Retinal pigment epithelial cell (primary cell): ENCODE results near the gene MAD1L1.

Experiments used
- DNase-seq: peaks from one replicate; pipeline ENCODE4 v3.0.0-alpha.2; 2010; ENCODE audit warnings: low read depth
- H3K4me3 ChIP-seq: 2 replicates; pipeline ENCODE4 v1.5.1; 2011; ENCODE audit warnings: mild to moderate bottlenecking, low read length, control low read depth, moderate library complexity
- TF ChIP-seq, protein P1 (sequence below): conservative IDR thresholded peaks from 2 replicates; pipeline ENCODE4 v1.5.1; 2011; ENCODE audit warnings: low read depth, low read length, control low read depth, inconsistent platforms

The MAD1L1 gene

DNA sequence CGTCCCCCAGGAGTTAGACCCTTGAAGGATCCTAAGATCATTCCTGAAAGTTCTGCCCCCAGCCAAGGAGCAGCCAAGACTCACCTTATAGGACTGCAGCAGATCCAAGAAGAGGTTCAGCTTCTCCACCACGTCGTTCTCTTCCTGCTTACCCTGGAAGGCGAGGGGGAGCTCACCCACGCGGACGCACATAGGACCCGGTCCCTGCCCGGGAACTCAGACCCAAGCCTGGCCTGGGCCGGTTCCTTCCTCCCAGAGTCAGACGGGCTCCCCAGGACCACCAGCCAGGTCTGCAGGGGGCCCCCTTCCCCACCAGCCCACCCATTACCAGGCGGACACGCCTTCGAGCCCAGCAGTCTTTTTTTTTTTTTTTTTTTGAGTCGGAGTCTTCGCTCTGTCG, 24.9 kb upstream of the MAD1L1 start:
- no peak overlapping the region for H3K4me3 ChIP-seq
- DNase-seq, result no peak
- TF ChIP-seq, protein P1, sequence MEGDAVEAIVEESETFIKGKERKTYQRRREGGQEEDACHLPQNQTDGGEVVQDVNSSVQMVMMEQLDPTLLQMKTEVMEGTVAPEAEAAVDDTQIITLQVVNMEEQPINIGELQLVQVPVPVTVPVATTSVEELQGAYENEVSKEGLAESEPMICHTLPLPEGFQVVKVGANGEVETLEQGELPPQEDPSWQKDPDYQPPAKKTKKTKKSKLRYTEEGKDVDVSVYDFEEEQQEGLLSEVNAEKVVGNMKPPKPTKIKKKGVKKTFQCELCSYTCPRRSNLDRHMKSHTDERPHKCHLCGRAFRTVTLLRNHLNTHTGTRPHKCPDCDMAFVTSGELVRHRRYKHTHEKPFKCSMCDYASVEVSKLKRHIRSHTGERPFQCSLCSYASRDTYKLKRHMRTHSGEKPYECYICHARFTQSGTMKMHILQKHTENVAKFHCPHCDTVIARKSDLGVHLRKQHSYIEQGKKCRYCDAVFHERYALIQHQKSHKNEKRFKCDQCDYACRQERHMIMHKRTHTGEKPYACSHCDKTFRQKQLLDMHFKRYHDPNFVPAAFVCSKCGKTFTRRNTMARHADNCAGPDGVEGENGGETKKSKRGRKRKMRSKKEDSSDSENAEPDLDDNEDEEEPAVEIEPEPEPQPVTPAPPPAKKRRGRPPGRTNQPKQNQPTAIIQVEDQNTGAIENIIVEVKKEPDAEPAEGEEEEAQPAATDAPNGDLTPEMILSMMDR, result no peak

DNA sequence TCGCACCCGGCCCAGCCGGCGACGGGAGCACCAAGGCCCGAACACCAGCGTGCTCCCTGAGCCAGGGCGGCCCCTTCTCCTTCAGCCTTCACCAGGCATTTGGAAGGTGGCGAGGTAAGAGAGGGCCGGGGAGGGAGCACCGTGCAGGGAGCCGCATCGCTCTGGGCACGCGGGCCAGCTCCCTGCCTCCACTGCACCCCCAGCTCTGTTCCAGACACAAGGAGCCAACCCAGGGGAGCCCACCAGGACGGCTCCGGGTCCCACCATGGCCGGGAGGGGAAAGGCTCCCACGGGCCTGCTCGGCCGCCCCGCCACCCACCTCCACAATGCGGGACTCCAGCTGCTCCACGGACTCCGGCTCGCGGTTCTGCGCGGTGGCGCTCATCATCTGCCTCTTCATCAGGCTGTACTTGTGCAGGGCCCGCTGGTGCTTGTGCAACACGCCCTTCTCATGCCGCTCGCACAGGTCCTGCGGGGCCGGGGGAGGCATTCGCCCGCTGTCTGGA, 24.4 kb upstream of the MAD1L1 start:
- TF ChIP-seq, protein P1, result no peak
- no peak for DNase-seq
- no peak overlapping the region for H3K4me3 ChIP-seq

DNA sequence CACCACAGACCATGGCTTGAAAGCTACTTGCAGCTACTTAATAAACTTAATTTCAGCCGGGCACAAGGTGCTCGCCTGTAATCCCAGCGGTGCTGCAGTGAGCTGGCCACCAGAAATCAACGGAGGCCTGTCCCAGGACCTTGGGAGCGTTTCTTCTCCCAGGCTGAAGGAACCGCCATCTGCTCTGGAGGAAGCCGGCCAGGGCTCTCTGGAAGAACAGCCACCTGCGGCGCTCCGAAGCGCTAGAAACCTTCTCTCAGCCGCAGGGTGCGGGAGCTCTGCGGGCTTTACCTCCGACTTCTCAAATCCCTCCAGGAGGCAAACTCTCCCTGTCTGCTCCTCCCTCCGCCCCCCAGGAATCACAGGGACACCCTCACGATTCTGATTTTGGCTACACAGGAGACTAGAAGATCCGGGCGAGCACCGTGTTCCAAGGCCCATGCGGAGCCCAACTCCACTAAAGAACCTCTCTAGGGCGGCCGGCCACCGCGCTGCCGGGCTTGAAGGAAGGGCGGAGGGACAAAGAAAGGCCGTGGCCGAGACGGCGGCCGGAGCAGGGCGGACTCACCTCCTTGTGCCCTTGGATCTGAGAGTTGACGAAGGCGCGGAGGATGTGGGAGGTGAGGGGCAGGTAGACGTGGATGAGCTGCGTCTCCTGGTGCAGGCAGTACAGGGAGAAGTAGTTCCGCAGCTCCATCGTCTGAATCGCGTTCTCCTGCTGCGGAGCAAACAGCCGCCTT, 23.7 kb upstream of the MAD1L1 start:
- no peak overlapping the region for H3K4me3 ChIP-seq
- TF ChIP-seq, protein P1, result no peak
- no peak for DNase-seq

DNA sequence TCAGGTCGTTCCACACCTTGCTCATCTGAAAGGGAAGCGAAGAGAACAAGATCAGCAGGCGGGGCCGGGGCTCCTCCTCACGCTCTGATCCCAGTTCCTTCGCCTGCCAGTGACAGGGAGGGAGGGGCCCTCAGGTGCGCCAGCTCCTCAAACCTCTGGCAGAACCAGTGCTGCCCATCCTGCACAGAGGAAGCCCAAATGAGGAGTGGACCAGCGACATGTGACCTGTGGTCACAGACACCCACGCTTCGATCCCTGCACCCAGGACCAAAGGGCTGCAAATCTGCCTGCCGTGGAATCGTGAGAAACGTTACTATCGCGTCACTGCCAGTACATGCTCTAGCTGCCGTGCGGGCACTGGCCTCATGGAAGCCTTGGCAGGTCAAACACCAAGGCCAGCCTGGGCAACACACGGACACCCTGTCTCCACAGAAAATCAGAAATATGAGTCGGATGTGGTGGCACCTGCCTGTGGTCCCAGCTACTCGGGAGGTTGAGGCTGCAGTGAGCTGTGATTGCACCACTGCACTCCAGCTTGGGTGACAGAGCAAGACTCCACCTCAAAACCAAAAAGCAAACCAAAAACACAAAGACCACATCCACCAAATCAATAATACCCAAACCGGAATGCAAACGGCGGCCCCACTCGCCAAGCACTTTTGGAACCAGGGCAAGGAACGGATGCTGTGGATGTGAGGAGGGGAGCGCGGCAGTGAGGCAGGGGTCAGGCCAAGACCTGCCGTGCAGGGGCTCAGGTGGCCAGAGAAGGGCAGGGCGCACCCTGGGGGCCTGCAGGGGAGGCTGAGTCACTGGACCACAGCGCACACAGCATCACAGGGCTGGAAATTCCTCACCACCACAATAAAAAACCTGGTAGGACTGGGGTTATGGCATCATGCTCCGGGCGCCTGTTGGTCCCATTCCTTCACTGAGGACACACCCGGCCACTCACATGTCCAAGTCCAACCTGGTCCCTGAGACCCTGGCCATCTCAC, 22.7 kb upstream of the MAD1L1 start:
- H3K4me3 ChIP-seq, result no peak overlapping the region

DNA sequence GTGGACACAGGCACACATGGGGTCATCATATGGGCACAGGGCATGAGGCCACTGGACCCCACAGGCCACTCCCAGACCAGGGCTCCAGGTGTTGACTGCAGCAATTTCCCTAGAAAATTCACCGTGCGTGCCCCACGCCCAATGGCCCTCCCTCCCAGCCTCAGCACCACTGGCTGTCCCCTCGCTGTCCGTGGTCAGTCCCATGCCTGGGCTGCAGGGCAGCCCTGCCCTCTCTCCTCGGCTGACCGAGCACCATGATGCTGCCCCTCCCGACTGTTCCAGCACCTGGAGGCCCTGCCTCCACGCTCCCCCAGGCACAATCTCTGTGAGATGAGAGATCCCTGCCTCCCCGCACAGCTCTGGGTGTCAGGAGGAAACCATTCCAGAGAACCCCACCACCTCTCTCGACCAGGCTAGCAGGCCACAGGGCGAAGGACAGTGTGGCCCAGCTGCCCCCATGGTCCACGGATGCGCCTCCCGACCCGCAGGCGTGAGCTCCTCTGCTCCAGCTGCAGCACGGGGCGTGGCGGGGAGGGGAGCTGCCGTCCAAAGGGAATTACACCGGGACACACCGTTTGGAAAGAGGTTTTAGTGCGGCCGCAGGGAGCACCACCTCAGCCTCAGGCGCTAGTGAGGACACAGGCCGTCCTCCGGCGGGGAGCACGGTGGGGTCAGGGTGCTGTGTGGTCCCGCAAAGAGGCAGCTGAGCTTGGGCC, 21.8 kb upstream of the MAD1L1 start:
- no peak overlapping the region for H3K4me3 ChIP-seq
- TF ChIP-seq, protein P1, result no peak
- DNase-seq, result no peak

More for the DNA sequence above, 22.7 kb upstream of the MAD1L1 start:
- DNase-seq, result no peak
- TF ChIP-seq, protein P1, result no peak

DNA sequence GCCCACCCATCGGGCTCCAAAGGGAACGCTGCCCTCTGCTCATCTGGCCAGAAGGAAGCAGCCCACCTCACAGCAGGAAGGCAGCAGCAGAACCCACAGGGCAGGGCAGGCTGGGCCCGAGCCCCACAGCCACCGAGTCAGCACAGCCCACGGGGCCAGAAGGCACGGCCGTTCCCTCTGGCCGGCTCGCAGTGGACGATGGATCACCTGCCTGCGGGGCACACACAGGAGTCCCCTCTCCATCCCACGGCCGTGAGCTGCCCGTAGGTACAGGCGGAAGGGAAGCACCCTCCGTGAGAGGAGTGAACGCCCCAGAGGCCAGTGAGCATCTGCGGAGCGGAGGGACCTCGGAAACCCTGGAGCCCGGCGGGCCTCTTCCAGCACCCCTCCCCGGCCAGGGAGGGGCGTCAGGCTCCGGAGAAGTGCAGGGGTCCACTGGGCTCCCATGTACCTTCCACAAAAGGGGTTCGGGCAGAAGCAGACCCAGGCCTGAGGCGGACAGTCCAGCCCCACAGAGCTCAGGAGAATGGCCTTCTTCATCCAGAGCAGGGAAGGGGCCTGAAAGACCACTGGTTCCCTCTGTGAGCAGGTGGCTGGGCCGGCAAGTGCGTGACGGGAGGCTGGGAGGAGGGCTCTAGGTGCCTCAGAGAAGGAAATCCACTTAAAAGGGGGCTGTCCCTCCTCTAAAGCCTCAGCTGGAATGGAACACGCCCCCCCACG, 20.9 kb upstream of the MAD1L1 start:
- no peak overlapping the region for H3K4me3 ChIP-seq
- TF ChIP-seq, protein P1, result no peak
- no peak for DNase-seq
